H9 (cell line): ENCODE results near the gene ST8SIA6. TPM values are rescaled to one million over a fixed set of nuclear protein-coding genes. Genes with fewer than 3 reads are reported as not detected.

Experiments used
- DNase-seq: peaks from one replicate; pipeline ENCODE4 v3.0.0-alpha.2; 2017
- H2AFZ ChIP-seq: one replicate; pipeline ENCODE4 v1.6.1; 2013; ENCODE audit warnings: mild to moderate bottlenecking, low read length, control low read depth, moderate library complexity
- H2AK5ac ChIP-seq: 2 replicates; pipeline ENCODE4 v1.6.1; 2013; ENCODE audit warnings: low read length, control low read depth, mixed read lengths; ENCODE audit not compliant: insufficient read length
- H2BK120ac ChIP-seq: one replicate; pipeline ENCODE4 v1.6.1; 2013; ENCODE audit warnings: low read depth, mild to moderate bottlenecking, low read length, control low read depth, inconsistent platforms; ENCODE audit not compliant: poor library complexity, severe bottlenecking
- H2BK12ac ChIP-seq: 2 replicates; pipeline ENCODE4 v1.6.1; 2013; ENCODE audit warnings: low read length, control low read depth, mixed read lengths, low read depth; ENCODE audit not compliant: insufficient read length
- H2BK15ac ChIP-seq: 2 replicates; pipeline ENCODE4 v1.6.1; 2013; ENCODE audit warnings: low read depth, low read length, control low read depth
- H2BK20ac ChIP-seq: one replicate; pipeline ENCODE4 v1.6.1; 2013; ENCODE audit warnings: low read depth, mild to moderate bottlenecking, low read length, control low read depth, inconsistent platforms; ENCODE audit not compliant: poor library complexity, severe bottlenecking
- H2BK5ac ChIP-seq: 2 replicates; pipeline ENCODE4 v1.6.1; 2013; ENCODE audit warnings: low read length, control low read depth, mixed read lengths; ENCODE audit not compliant: insufficient read length
- H3K14ac ChIP-seq: 2 replicates; pipeline ENCODE4 v1.6.1; 2013; ENCODE audit warnings: low read length, control low read depth; ENCODE audit not compliant: insufficient read depth
- H3K18ac ChIP-seq: 2 replicates; pipeline ENCODE4 v1.6.1; 2013; ENCODE audit warnings: low read depth, mild to moderate bottlenecking, mixed read lengths, low read length, control low read depth; ENCODE audit not compliant: insufficient read length
- H3K23ac ChIP-seq: 2 replicates; pipeline ENCODE4 v1.6.1; 2013; ENCODE audit warnings: low read length, control low read depth, mixed read lengths, low read depth; ENCODE audit not compliant: insufficient read length
- H3K23me2 ChIP-seq: 2 replicates; pipeline ENCODE4 v1.6.1; 2013; ENCODE audit warnings: low read depth, mild to moderate bottlenecking, mixed read lengths, low read length, control low read depth; ENCODE audit not compliant: insufficient read length, poor library complexity, severe bottlenecking
- H3K27ac ChIP-seq: 2 replicates; pipeline ENCODE4 v1.5.1; 2013; ENCODE audit warnings: low read length, control low read depth, mixed read lengths, low read depth; ENCODE audit not compliant: insufficient read length
- H3K27me3 ChIP-seq: 2 replicates; pipeline ENCODE4 v1.6.1; 2013; ENCODE audit warnings: low read length, control low read depth, inconsistent platforms; ENCODE audit not compliant: insufficient read depth
- H3K4ac ChIP-seq: 2 replicates; pipeline ENCODE4 v1.6.1; 2013; ENCODE audit warnings: low read depth, mild to moderate bottlenecking, control low read depth, inconsistent platforms, low read length, moderate library complexity
- H3K4me1 ChIP-seq: 2 replicates; pipeline ENCODE4 v1.6.1; 2013; ENCODE audit warnings: low read length, control low read depth, inconsistent platforms; ENCODE audit not compliant: insufficient read depth
- H3K4me2 ChIP-seq: 2 replicates; pipeline ENCODE4 v1.6.1; 2013; ENCODE audit warnings: low read length, control low read depth, mixed read lengths; ENCODE audit not compliant: insufficient read length, insufficient read depth
- H3K56ac ChIP-seq: 2 replicates; pipeline ENCODE4 v1.6.1; 2013; ENCODE audit warnings: low read depth, mild to moderate bottlenecking, mixed read lengths, low read length, control low read depth; ENCODE audit not compliant: insufficient read length
- H3K79me1 ChIP-seq: 2 replicates; pipeline ENCODE4 v1.6.1; 2013; ENCODE audit warnings: low read depth, mild to moderate bottlenecking, moderate library complexity, low read length, control low read depth, inconsistent platforms; ENCODE audit not compliant: insufficient read depth, poor library complexity, severe bottlenecking
- H3K79me2 ChIP-seq: 2 replicates; pipeline ENCODE4 v1.6.1; 2013; ENCODE audit warnings: low read length, control low read depth, inconsistent platforms; ENCODE audit not compliant: insufficient read depth
- H3K9ac ChIP-seq: 2 replicates; pipeline ENCODE4 v1.6.1; 2013; ENCODE audit warnings: low read length, control low read depth, mixed read lengths; ENCODE audit not compliant: insufficient read length; ENCODE audit errors: extremely low read depth
- H3K9me3 ChIP-seq: one replicate; pipeline ENCODE4 v1.6.1; 2013; ENCODE audit warnings: low read depth, low read length, inconsistent platforms; ENCODE audit not compliant: control insufficient read depth
- H3T11ph ChIP-seq: one replicate; pipeline ENCODE4 v1.6.1; 2013; ENCODE audit warnings: mild to moderate bottlenecking, low read length, control low read depth, inconsistent platforms
- H4K20me1 ChIP-seq: one replicate; pipeline ENCODE4 v1.6.1; 2013; ENCODE audit not compliant: control insufficient read depth, insufficient read length, insufficient read depth
- H4K5ac ChIP-seq: 2 replicates; pipeline ENCODE4 v1.6.1; 2013; ENCODE audit warnings: low read depth, mild to moderate bottlenecking, mixed read lengths, low read length, control low read depth; ENCODE audit not compliant: insufficient read length
- H4K8ac ChIP-seq: replicated peaks from 2 replicates; pipeline ENCODE4 v1.6.1; 2013; ENCODE audit warnings: low read length, control low read depth, mixed read lengths, low read depth; ENCODE audit not compliant: insufficient read length
- H4K91ac ChIP-seq: 2 replicates; pipeline ENCODE4 v1.6.1; 2013; ENCODE audit warnings: low read depth, mild to moderate bottlenecking, moderate library complexity, mixed read lengths, low read length, control low read depth; ENCODE audit not compliant: insufficient read length
- H3K27ac Mint-ChIP-seq, 3 experiments: 2 replicates in 2 of 3; 3 replicates in 1 of 3; pipeline ENCODE4 v1.8.0; 2020 to 2021; ENCODE audit warnings: mixed read lengths in 3 of 3, mild to moderate bottlenecking in 1 of 3, moderate library complexity in 1 of 3
- H3K27me3 Mint-ChIP-seq: 2 replicates; pipeline ENCODE4 v1.8.0; 2021; ENCODE audit warnings: low read depth, mild to moderate bottlenecking, moderate library complexity, mixed read lengths
- H3K36me3 Mint-ChIP-seq, 3 experiments: 2 replicates in 2 of 3; 3 replicates in 1 of 3; pipeline ENCODE4 v1.8.0; 2020 to 2021; ENCODE audit warnings: low read depth in 3 of 3, mixed read lengths in 3 of 3; ENCODE audit not compliant: insufficient read depth in 1 of 3
- H3K4me1 Mint-ChIP-seq, 2 experiments: 2 replicates each; pipeline ENCODE4 v1.8.0; 2020; ENCODE audit warnings: mixed read lengths in 2 of 2
- H3K4me3 Mint-ChIP-seq, 2 experiments: 2 replicates in 1 of 2; 3 replicates in 1 of 2; pipeline ENCODE4 v1.8.0; 2020 to 2021; ENCODE audit warnings: mild to moderate bottlenecking in 2 of 2, mixed read lengths in 2 of 2, moderate library complexity in 1 of 2
- H3K9me3 Mint-ChIP-seq, 2 experiments: 2 replicates in 1 of 2; 3 replicates in 1 of 2; pipeline ENCODE4 v1.8.0; 2020; ENCODE audit warnings: mild to moderate bottlenecking in 2 of 2, mixed read lengths in 2 of 2, moderate library complexity in 1 of 2
- CTCF ChIP-seq: fragments of 200-600 bp; sonication (generic); conservative IDR thresholded peaks from 3 replicates; pipeline ENCODE4 v1.8.0; 2021; ENCODE audit warnings: antibody characterized with exemption, mild to moderate bottlenecking
- WGBS: extraction: QIAGEN DNeasy Blood & Tissue Kit; methylation state at CpG from one replicate; pipeline ENCODE4 v1.1.7; 2013; ENCODE audit warnings: missing lambda C conversion rate, low lambda C conversion rate, mixed read lengths; ENCODE audit not compliant: insufficient read length; ENCODE audit errors: extremely low coverage; 5-methylcytosine and 5-hydroxymethylcytosine counted together
- total RNA-seq: library from RNA; stranded (reverse); gene quantifications from 2 replicates; pipeline ENCODE4 v1.2.1, GENCODE V29; 2021

ST8SIA6 gene
- total RNA-seq, 1 experiment from 2014 or later = 0.37 TPM

- TF ChIP-seq CTCF = no peak
- Histone ChIP-seq H3K9ac (no peak overlapping the region), H3K23me2 (no peaks in the 10 kb centered on the region), H2BK120ac (no peak overlapping the region), H2BK5ac (no peak overlapping the region), H2BK20ac (no peak overlapping the region), H2BK15ac (no peak overlapping the region), H3K4ac (no peak overlapping the region), H4K5ac (no peak overlapping the region), H3K23ac (no peak overlapping the region), H3K4me1 (peaks cover 7% of the 10 kb centered on the region; the same call in 1 of the 2 replicates), H3K9me3 (no peaks in the 10 kb centered on the region), H4K20me1 (no peaks in the 10 kb centered on the region), H3K79me1 (no peaks in the 10 kb centered on the region), H3K79me2 (no peaks in the 10 kb centered on the region), H3K56ac (no peak overlapping the region), H3K18ac (no peak overlapping the region), H3K27me3 (no peaks in the 10 kb centered on the region), H2AFZ (no peak overlapping the region), H3K27ac (no peak overlapping the region), H4K91ac (no peak overlapping the region), H4K8ac (no peak overlapping the region), H3K14ac (no peak overlapping the region), H2BK12ac (no peak overlapping the region), H2AK5ac (no peak overlapping the region), H3T11ph (no peak overlapping the region), H3K4me2 (no peak overlapping the region)
- Mint-ChIP-seq H3K36me3 (no peaks in the 10 kb centered on the region; a peak in 1 of 7 replicates), H3K27ac (no peak overlapping the region; a peak in 1 of 7 replicates), H3K4me1 (peaks cover 21 to 28% of the 10 kb centered on the region in 2 experiments), H3K27me3 (no peaks in the 10 kb centered on the region), H3K9me3 (0 out of 5 replicates have a peak, but pooled peaks cover 0 to 5% of the 10 kb centered on the region in 2 experiments), H3K4me3 (no peak overlapping the region)
- no CpG with 5 or more reads among the region's 5 CpGs for WGBS
- DNase-seq = no peak
These were observed 47.3 kb downstream of the ST8SIA6 start for GRCh38 chr10:17407047-17407446.
